ENCODE measurements around the gene SLC25A25. TPM values are rescaled to one million over a fixed set of nuclear protein-coding genes. Genes with fewer than 3 reads are reported as not detected.

Gene SLC25A25
- total and polyA plus RNA-seq, 2 of the 8 experiments (the other 6 are each of a cell fraction or from before 2014, with no cell fraction given): 6.5 to 18.5 TPM

- TF ChIP-seq TCF12 (IDR thresholded peaks at IDR 0.05; ENCODE audit: low read depth, low read length): peak; percentile 88; the same call in 1 of the 2 replicates
- TF ChIP-seq TAF1 (IDR thresholded peaks at IDR 0.05; ENCODE audit: low read depth, low read length): no peak
- no peak for TF ChIP-seq CTBP2 (IDR thresholded peaks at IDR 0.05; ENCODE audit: borderline replicate concordance, insufficient read depth, insufficient read length, low read length)
- no peak for TF ChIP-seq TAF7 (optimal IDR thresholded peaks at IDR 0.05; ENCODE audit: borderline replicate concordance, low read depth, low read length)
- 0 out of 2 replicates have a peak, but pooled peaks have one; percentile 73 for TF ChIP-seq ATF2 (IDR thresholded peaks at IDR 0.05; ENCODE audit: low read length)
- peak; percentile 82 for TF ChIP-seq BACH1 (IDR thresholded peaks at IDR 0.05; ENCODE audit: low read length)
- TF ChIP-seq TEAD4 (IDR thresholded peaks at IDR 0.05; ENCODE audit: low read depth, low read length): peak; percentile 78; the same call in 1 of the 2 replicates
- TF ChIP-seq, protein P1, sequence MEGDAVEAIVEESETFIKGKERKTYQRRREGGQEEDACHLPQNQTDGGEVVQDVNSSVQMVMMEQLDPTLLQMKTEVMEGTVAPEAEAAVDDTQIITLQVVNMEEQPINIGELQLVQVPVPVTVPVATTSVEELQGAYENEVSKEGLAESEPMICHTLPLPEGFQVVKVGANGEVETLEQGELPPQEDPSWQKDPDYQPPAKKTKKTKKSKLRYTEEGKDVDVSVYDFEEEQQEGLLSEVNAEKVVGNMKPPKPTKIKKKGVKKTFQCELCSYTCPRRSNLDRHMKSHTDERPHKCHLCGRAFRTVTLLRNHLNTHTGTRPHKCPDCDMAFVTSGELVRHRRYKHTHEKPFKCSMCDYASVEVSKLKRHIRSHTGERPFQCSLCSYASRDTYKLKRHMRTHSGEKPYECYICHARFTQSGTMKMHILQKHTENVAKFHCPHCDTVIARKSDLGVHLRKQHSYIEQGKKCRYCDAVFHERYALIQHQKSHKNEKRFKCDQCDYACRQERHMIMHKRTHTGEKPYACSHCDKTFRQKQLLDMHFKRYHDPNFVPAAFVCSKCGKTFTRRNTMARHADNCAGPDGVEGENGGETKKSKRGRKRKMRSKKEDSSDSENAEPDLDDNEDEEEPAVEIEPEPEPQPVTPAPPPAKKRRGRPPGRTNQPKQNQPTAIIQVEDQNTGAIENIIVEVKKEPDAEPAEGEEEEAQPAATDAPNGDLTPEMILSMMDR (IDR thresholded peaks at IDR 0.05; ENCODE audit: control extremely low read depth in 1 of 3, insufficient read depth in 1 of 3, low read depth in 1 of 3, low read length in 3 of 3): peak; percentile 62 to 98 (median 93)
- TF ChIP-seq RAD21 (IDR thresholded peaks at IDR 0.05 in 1 of 2, conservative IDR thresholded peaks at IDR 0.05 in 1 of 2; ENCODE audit: low read depth in 2 of 2, low read length in 2 of 2): peak; percentile 98 to 99
- TF ChIP-seq, protein P2, sequence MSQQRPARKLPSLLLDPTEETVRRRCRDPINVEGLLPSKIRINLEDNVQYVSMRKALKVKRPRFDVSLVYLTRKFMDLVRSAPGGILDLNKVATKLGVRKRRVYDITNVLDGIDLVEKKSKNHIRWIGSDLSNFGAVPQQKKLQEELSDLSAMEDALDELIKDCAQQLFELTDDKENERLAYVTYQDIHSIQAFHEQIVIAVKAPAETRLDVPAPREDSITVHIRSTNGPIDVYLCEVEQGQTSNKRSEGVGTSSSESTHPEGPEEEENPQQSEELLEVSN (IDR thresholded peaks at IDR 0.05): peak; percentile 24; the same call in 1 of the 2 replicates
- TF ChIP-seq PHF8 (conservative IDR thresholded peaks at IDR 0.05; ENCODE audit: low read depth, low read length): no peak
- peak in 1 of 2 experiments; percentile 87; a peak in 2 of 4 replicates for TF ChIP-seq SIN3A (conservative IDR thresholded peaks at IDR 0.05 in 1 of 2, IDR thresholded peaks at IDR 0.05 in 1 of 2; ENCODE audit: low read depth in 1 of 2, low read length in 2 of 2)
- TF ChIP-seq EP300 (IDR thresholded peaks at IDR 0.05; ENCODE audit: borderline replicate concordance in 1 of 2, low read depth in 2 of 2, low read length in 2 of 2): peak in 1 of 2 experiments; percentile 25; a peak in 1 of 3 replicates
These were observed 33.0 kb upstream of the SLC25A25 start (continued) for GRCh38 chr9:128034821-128035652.
